HG03378 (cell line): ENCODE results near the gene CDCA4.
A peak's percentile ranks its signal among the peaks of the same experiment; 100 is the strongest.
"Not testable (repeated sequence)": the region's sequence is repeated elsewhere in the genome, so short reads cannot be mapped to it uniquely, and the experiment has no call there.

Experiments
- ATAC-seq: cut with Tn5 transposase; IDR thresholded peaks from one replicate; pipeline ENCODE4 v1.9.1; 2021; ENCODE audit warnings: mild to moderate bottlenecking, moderate library complexity; ENCODE audit not compliant: unreplicated experiment

CDCA4 gene

GRCh38 chr14:105020815-105021655 lies at the start of gene CDCA4:
CDCA4 (minus strand) TSS chr14:105021083; CDS start chr14:105011929, 9,154 bp downstream.
- peak; percentile 41 for ATAC-seq

- ATAC-seq = peak; percentile 48
Observed at GRCh38 chr14:105069871-105070759, 49.2 kb upstream of the CDCA4 start.

GRCh38 chr14:105069522-105069870 lies 48.6 kb upstream of the CDCA4 start:
- no peak for ATAC-seq

GRCh38 chr14:105068818-105069217 lies 47.9 kb upstream of the CDCA4 start:
- ATAC-seq = no peak

GRCh38 chr14:105067969-105068301 lies 47.1 kb upstream of the CDCA4 start:
- no peak for ATAC-seq

GRCh38 chr14:105067140-105067968 lies 46.5 kb upstream of the CDCA4 start:
- no peak for ATAC-seq

GRCh38 chr14:105066240-105067071 lies 45.6 kb upstream of the CDCA4 start:
- no peak for ATAC-seq

- ATAC-seq = peak; percentile 54
Observed at GRCh38 chr14:105065280-105066228, 44.7 kb upstream of the CDCA4 start, which contains the start of gene GPR132. GPR132 (minus strand) TSS chr14:105065430; CDS start chr14:105055420, 10,010 bp downstream.

- no peak for ATAC-seq
Observed at GRCh38 chr14:105064721-105065143, 43.8 kb upstream of the CDCA4 start.

GRCh38 chr14:105064001-105064400 lies 43.1 kb upstream of the CDCA4 start:
- no peak for ATAC-seq

GRCh38 chr14:105063506-105063905 lies 42.6 kb upstream of the CDCA4 start:
- ATAC-seq = not testable (repeated sequence)

- no peak for ATAC-seq
Observed at GRCh38 chr14:105063056-105063455, 42.2 kb upstream of the CDCA4 start.

- no peak for ATAC-seq
Observed at GRCh38 chr14:105062048-105062433, 41.2 kb upstream of the CDCA4 start.

- ATAC-seq = no peak
Observed at GRCh38 chr14:105061428-105062047, 40.7 kb upstream of the CDCA4 start.

- ATAC-seq = no peak
Observed at GRCh38 chr14:105060751-105061427, 40.0 kb upstream of the CDCA4 start.

- no peak for ATAC-seq
Observed at GRCh38 chr14:105059925-105060565, 39.2 kb upstream of the CDCA4 start.
